Gastroesophageal sphincter (tissue), 4 donors: ENCODE measurements around the gene SERPINI1. TPM values are rescaled to one million over a fixed set of nuclear protein-coding genes. Genes with fewer than 3 reads are reported as not detected.

Experiments used
- ATAC-seq: fragments of 150-250 bp; one replicate; pipeline ENCODE4 v1.9.1; 2016; ENCODE audit warnings: mild to moderate bottlenecking, moderate library complexity
- H3K27ac ChIP-seq, 4 donors: fragments of 200-600 bp; sonication (generic) in 3 of 4; 1 replicate in 3 of 4; 2 replicates in 1 of 4; pipeline ENCODE4 v1.5.1; 2016 to 2019
- H3K27me3 ChIP-seq: fragments of 200-600 bp; sonication (generic); one replicate; pipeline ENCODE4 v1.5.1; 2019
- H3K36me3 ChIP-seq, 2 donors: fragments of 200-600 bp; sonication (generic); one replicate each; pipeline ENCODE4 v1.5.1; 2019; ENCODE audit warnings: control low read depth in 1 of 2
- H3K4me1 ChIP-seq, 3 donors: fragments of 200-600 bp; sonication (generic); 1 replicate in 2 of 3; 2 replicates in 1 of 3; pipeline ENCODE4 v1.5.1; 2016 to 2019; ENCODE audit warnings: control low read depth in 2 of 3
- H3K4me3 ChIP-seq, 2 donors: fragments of 200-600 bp; sonication (generic); one replicate each; pipeline ENCODE4 v1.5.1; 2019; ENCODE audit warnings: mild to moderate bottlenecking in 1 of 2, moderate library complexity in 1 of 2
- H3K9me3 ChIP-seq, 3 donors: fragments of 200-600 bp; sonication (generic); one replicate each; pipeline ENCODE4 v1.5.1; 2017 to 2019; ENCODE audit warnings: control low read depth in 2 of 3
- EP300 ChIP-seq: sonication (generic); formaldehyde crosslinking; IDR thresholded peaks from one replicate; pipeline ENCODE4 v1.6.1; 2017; ENCODE audit warnings: antibody characterized with exemption, mild to moderate bottlenecking
- POLR2A ChIP-seq, 2 donors: fragments of 450-650 bp; IDR thresholded peaks; one replicate each; pipeline ENCODE4 v1.6.1; 2017; ENCODE audit warnings: antibody characterized with exemption in 2 of 2, mild to moderate bottlenecking in 2 of 2, moderate library complexity in 1 of 2
- POLR2AphosphoS5 ChIP-seq: sonication (generic); formaldehyde crosslinking; IDR thresholded peaks from one replicate; pipeline ENCODE4 v1.6.1; 2017; ENCODE audit warnings: antibody characterized with exemption
- WGBS, 2 donors: methylation state at CpG; one replicate each; pipeline ENCODE4 v1.1.5; 2018; ENCODE audit warnings: low coverage in 1 of 2; 5-methylcytosine and 5-hydroxymethylcytosine counted together
- total RNA-seq, 4 donors: library from RNA; depleted of rRNA; stranded (reverse); fragments of >200 nt; gene quantifications; one replicate each; pipeline ENCODE4 v1.1.0, GENCODE V29; 2016
- TF ChIP-seq, protein P1 (sequence below), 4 experiments: fragments of 200-600 bp in 2 of 4; fragments of 450-650 bp in 2 of 4; sonication (generic) in 1 of 4; IDR thresholded peaks; one replicate each; pipeline ENCODE4 v1.5.1; 2017 to 2019; ENCODE audit warnings: antibody characterized with exemption in 4 of 4, mild to moderate bottlenecking in 2 of 4, moderate library complexity in 2 of 4

SERPINI1 gene
- total RNA-seq, 4 donors from 2014 or later, result 1.6 to 13.1 (median 4.9) TPM

GRCh38 chr3:167830007-167830406 lies 94.5 kb downstream of the SERPINI1 start:
- Histone ChIP-seq H3K36me3 (no peaks in the 10 kb centered on the region), H3K4me1 (no peaks in the 10 kb centered on the region), H3K27ac (no peak overlapping the region), H3K9me3 (no peaks in the 10 kb centered on the region), H3K27me3 (no peaks in the 10 kb centered on the region), H3K4me3 (no peak overlapping the region)
- TF ChIP-seq POLR2AphosphoS5 (no peak), EP300 (no peak), POLR2A (IDR thresholded peaks at IDR 0.05) (no peak)
- TF ChIP-seq, protein P1, sequence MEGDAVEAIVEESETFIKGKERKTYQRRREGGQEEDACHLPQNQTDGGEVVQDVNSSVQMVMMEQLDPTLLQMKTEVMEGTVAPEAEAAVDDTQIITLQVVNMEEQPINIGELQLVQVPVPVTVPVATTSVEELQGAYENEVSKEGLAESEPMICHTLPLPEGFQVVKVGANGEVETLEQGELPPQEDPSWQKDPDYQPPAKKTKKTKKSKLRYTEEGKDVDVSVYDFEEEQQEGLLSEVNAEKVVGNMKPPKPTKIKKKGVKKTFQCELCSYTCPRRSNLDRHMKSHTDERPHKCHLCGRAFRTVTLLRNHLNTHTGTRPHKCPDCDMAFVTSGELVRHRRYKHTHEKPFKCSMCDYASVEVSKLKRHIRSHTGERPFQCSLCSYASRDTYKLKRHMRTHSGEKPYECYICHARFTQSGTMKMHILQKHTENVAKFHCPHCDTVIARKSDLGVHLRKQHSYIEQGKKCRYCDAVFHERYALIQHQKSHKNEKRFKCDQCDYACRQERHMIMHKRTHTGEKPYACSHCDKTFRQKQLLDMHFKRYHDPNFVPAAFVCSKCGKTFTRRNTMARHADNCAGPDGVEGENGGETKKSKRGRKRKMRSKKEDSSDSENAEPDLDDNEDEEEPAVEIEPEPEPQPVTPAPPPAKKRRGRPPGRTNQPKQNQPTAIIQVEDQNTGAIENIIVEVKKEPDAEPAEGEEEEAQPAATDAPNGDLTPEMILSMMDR (IDR thresholded peaks at IDR 0.05), result no peak
- ATAC-seq, result no peak
- WGBS, 2 donors, result 53 to 63% methylated on average over 2 of the region's 4 CpGs

DNA sequence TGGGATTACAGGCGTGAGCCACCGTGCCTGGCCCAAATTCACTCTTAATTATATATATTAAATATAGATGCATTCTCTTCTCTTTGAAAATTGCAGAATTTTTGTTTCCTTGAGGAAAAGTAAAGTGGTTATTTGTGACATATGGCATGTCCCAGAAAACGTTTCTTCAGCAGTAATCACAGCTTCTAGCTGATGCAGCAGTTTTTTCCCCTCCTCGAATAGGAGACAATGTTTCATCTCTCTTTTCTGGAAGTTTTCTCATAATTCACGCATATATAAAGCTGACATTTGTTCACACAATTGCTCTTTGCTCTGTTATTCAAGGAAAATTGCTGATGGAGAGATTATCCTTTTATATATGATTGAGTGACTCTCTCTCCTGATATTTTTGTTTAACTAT lies 99.8 kb downstream of the SERPINI1 start:
- Histone ChIP-seq H3K4me3 (no peak overlapping the region), H3K27me3 (no peaks in the 10 kb centered on the region), H3K27ac (no peak overlapping the region), H3K36me3 (no peaks in the 10 kb centered on the region), H3K4me1 (peaks cover 0 to 14% (median 0%) of the 10 kb centered on the region in 3 donors), H3K9me3 (no peaks in the 10 kb centered on the region)
- TF ChIP-seq EP300, result no peak
- TF ChIP-seq POLR2A (IDR thresholded peaks at IDR 0.05), result no peak
- no peak for TF ChIP-seq POLR2AphosphoS5
- TF ChIP-seq, protein P1 (IDR thresholded peaks at IDR 0.05), result no peak
- WGBS, 2 donors, result 75 to 83% methylated on average over 3 to 4 of the region's 5 CpGs
- ATAC-seq, result no peak

DNA sequence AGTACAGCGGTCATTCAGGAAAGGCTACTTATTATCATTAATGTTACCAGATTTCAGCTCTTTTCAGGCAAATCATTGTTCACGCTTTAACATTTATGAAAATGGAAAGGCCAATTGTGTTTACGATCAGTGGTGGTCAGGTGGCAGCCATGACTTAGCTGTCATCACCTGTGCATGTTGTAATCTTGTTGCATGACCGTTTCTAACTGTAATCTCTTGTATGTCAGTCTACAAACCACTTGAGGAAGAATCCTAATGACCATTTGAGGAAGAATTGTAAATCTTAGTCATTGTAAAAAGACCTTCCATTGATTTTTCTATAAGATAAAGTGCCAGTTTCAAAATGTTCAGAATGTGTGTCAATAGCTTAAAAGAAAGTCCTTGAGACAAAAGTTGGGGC lies 100.4 kb downstream of the SERPINI1 start:
- H3K9me3 ChIP-seq, result no peaks in the 10 kb centered on the region
- H3K27me3 ChIP-seq, result no peaks in the 10 kb centered on the region
- no peak overlapping the region for H3K27ac ChIP-seq
- 81 to 87% methylated on average over 4 of the region's 4 CpGs for WGBS, 2 donors
- ATAC-seq, result no peak
- peaks cover 0 to 14% (median 0%) of the 10 kb centered on the region in 3 donors for H3K4me1 ChIP-seq
- TF ChIP-seq, protein P1 (IDR thresholded peaks at IDR 0.05), result no peak
- TF ChIP-seq POLR2A (IDR thresholded peaks at IDR 0.05) (no peak), EP300 (no peak)
- H3K4me3 ChIP-seq, result no peak overlapping the region
- no peaks in the 10 kb centered on the region for H3K36me3 ChIP-seq

GRCh38 chr3:167837466-167837865 lies 101.9 kb downstream of the SERPINI1 start:
- no peaks in the 10 kb centered on the region for H3K27me3 ChIP-seq
- TF ChIP-seq POLR2AphosphoS5, result no peak
- TF ChIP-seq, protein P1 (IDR thresholded peaks at IDR 0.05), result peak in 1 of 4 experiments; percentile 35
- H3K4me1 ChIP-seq, result peaks cover 0 to 14% (median 0%) of the 10 kb centered on the region in 3 donors
- no peak overlapping the region for H3K4me3 ChIP-seq
- no peak for ATAC-seq
- H3K9me3 ChIP-seq, result no peaks in the 10 kb centered on the region
- H3K36me3 ChIP-seq, result no peaks in the 10 kb centered on the region
- H3K27ac ChIP-seq, result no peak overlapping the region
- WGBS, 2 donors, result 42 to 55% methylated on average over 2 of the region's 2 CpGs

DNA sequence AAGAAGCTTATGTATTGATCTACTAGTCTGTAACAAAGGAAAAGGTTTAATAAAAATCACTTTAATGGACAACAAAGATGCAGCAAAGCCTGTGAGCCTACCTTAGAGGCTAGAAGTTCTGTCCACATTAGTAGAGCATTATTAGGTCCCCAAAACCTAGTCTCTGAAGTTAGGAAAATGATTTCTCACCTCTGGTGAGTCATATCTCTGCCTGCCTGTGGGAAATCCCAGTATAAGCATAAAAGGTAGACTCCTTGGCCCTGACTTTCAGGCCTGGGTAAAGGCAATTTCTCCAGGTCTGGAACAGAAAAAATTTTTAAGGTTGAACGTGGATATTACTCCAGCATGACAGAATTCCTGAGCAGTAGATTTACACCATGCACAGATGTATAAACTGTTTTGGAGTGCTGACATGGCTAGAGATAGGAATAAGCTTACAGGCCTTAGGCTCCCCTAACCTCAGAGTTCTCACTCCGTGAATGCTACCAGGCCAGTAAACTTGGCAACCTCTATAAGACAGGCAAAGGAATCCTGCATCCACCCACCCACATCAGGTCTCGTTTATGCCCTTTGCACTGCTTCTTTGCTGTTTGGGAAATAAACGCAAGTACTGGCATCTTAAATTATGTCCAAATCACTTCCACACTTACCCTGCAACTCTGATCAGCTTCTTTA lies 104.1 kb downstream of the SERPINI1 start:
- no peak overlapping the region for H3K4me3 ChIP-seq
- H3K36me3 ChIP-seq, result no peaks in the 10 kb centered on the region
- peaks cover 0 to 14% (median 0%) of the 10 kb centered on the region in 3 donors for H3K4me1 ChIP-seq
- H3K27ac ChIP-seq, result no peak overlapping the region
- no peaks in the 10 kb centered on the region for H3K27me3 ChIP-seq
- no peak for TF ChIP-seq POLR2AphosphoS5
- TF ChIP-seq POLR2A (IDR thresholded peaks at IDR 0.05), result no peak
- TF ChIP-seq EP300, result no peak
- TF ChIP-seq, protein P1 (IDR thresholded peaks at IDR 0.05), result no peak
- ATAC-seq, result no peak
- H3K9me3 ChIP-seq, result no peaks in the 10 kb centered on the region
- 37% methylated on average over 3 to 4 of the region's 4 CpGs for WGBS, 2 donors
